SK-N-SH (cell line): ENCODE data around the gene TINAGL1. TPM values are rescaled to one million over a fixed set of nuclear protein-coding genes. Genes with fewer than 3 reads are reported as not detected.

ENCODE experiments used
- CTCF ChIA-PET: fragments of 300-600, 350-600 bp; formaldehyde crosslinking; extraction: SDS; loops from one replicate; lab custom pipeline; 2021; lab: Yijun Ruan, JAX
- POLR2A ChIA-PET: fragments of 350-600 bp; sonication (Branson Sonifier 250); formaldehyde crosslinking; extraction: SDS; loops from one replicate; lab custom pipeline; 2020; ENCODE audit warnings: antibody characterized with exemption, inconsistent platforms; lab: Yijun Ruan, JAX
- DNase-seq: peaks from one replicate; pipeline ENCODE4 v3.0.0; 2012
- H2AFZ ChIP-seq: fragments of 200-600 bp; sonication (generic); 2 replicates; pipeline ENCODE4 v1.8.1; 2016; ENCODE audit warnings: antibody characterized with exemption, mild to moderate bottlenecking, low read depth
- H3F3A ChIP-seq: fragments of 200-600 bp; sonication (generic); replicated peaks from 2 replicates; pipeline ENCODE3; 2016; ENCODE audit warnings: antibody characterized with exemption, mild to moderate bottlenecking; ENCODE audit not compliant: insufficient read depth
- H3K27ac ChIP-seq, 2 experiments: fragments of 200-500 bp in 1 of 2; fragments of 200-600 bp in 1 of 2; sonication (Bioruptor generic) in 1 of 2; sonication (generic), shearing (Covaris generic) in 1 of 2; 2 replicates each; pipeline versions ENCODE4 v1.5.1 to v1.6.1; 2014 to 2016; ENCODE audit warnings: low read depth in 2 of 2, inconsistent platforms in 1 of 2, low read length in 1 of 2, mild to moderate bottlenecking in 1 of 2, mixed read lengths in 1 of 2
- H3K27me3 ChIP-seq: fragments of 200-600 bp; sonication (generic), shearing (Covaris generic); 2 replicates; pipeline ENCODE4 v1.6.1; 2016; ENCODE audit warnings: mixed run types; ENCODE audit not compliant: insufficient read depth
- H3K36me3 ChIP-seq, 2 experiments: fragments of 200-500 bp in 1 of 2; fragments of 200-600 bp in 1 of 2; sonication (Bioruptor generic) in 1 of 2; sonication (generic) in 1 of 2; replicated peaks in 1 of 2; 2 replicates each; pipeline versions ENCODE3 to v1.5.1; 2014 to 2016; ENCODE audit warnings: low read length in 1 of 2, mild to moderate bottlenecking in 1 of 2; ENCODE audit not compliant: insufficient read depth in 2 of 2, control insufficient read depth in 1 of 2
- H3K4me1 ChIP-seq, 2 experiments: fragments of 200-500 bp in 1 of 2; fragments of 200-600 bp in 1 of 2; sonication (Bioruptor generic) in 1 of 2; sonication (generic), shearing (Covaris generic) in 1 of 2; 2 replicates each; pipeline versions ENCODE4 v1.5.1 to v1.6.1; 2014 to 2016; ENCODE audit warnings: low read depth in 1 of 2, low read length in 1 of 2, mixed run types in 1 of 2; ENCODE audit not compliant: insufficient read depth in 2 of 2, control insufficient read depth in 1 of 2
- H3K4me2 ChIP-seq: fragments of 200-600 bp; sonication (generic), shearing (Covaris generic); 2 replicates; pipeline ENCODE4 v1.6.1; 2017; ENCODE audit warnings: mixed run types
- H3K4me3 ChIP-seq, 2 experiments: fragments of 200-500 bp in 1 of 2; fragments of 200-600 bp in 1 of 2; sonication (Bioruptor generic) in 1 of 2; sonication (generic), shearing (Covaris generic) in 1 of 2; 2 replicates each; pipeline versions ENCODE4 v1.5.1 to v1.8.1; 2014 to 2016; ENCODE audit warnings: low read depth in 2 of 2, inconsistent platforms in 1 of 2, low read length in 1 of 2, mild to moderate bottlenecking in 1 of 2, mixed read lengths in 1 of 2, moderate library complexity in 1 of 2
- H3K79me2 ChIP-seq: fragments of 200-600 bp; sonication (generic); 2 replicates; pipeline ENCODE4 v1.8.1; 2017; ENCODE audit warnings: mild to moderate bottlenecking; ENCODE audit not compliant: insufficient read depth
- H3K9ac ChIP-seq: fragments of 200-600 bp; sonication (generic); 2 replicates; pipeline ENCODE4 v1.6.1; 2017; ENCODE audit warnings: mixed run types
- H3K9me2 ChIP-seq: fragments of 200-600 bp; sonication (generic); 2 replicates; pipeline ENCODE4 v1.6.1; 2017; ENCODE audit warnings: mixed run types
- H3K9me3 ChIP-seq: fragments of 200-600 bp; sonication (generic); 2 replicates; pipeline ENCODE4 v1.6.1; 2017; ENCODE audit warnings: mixed run types, mild to moderate bottlenecking, moderate library complexity
- H4K20me1 ChIP-seq: fragments of 200-600 bp; sonication (generic); 2 replicates; pipeline ENCODE4 v1.6.1; 2017; ENCODE audit warnings: mild to moderate bottlenecking, mixed run types; ENCODE audit not compliant: insufficient read depth
- CHD2 ChIP-seq: fragments of 150-350 bp; IDR thresholded peaks from 2 replicates; pipeline ENCODE4 v1.6.1; 2018; ENCODE audit warnings: low read length; ENCODE audit not compliant: partially characterized antibody
- ELF1 ChIP-seq: IDR thresholded peaks from 2 replicates; pipeline ENCODE4 v1.4.0; 2012
- EP300 ChIP-seq, 2 experiments: IDR thresholded peaks; 2 replicates each; pipeline versions ENCODE4 v1.4.0 to v1.6.1; 2012; ENCODE audit warnings: borderline replicate concordance in 1 of 2, low read depth in 1 of 2, low read length in 1 of 2
- IRF3 ChIP-seq: fragments of 150-350 bp; IDR thresholded peaks from 2 replicates; pipeline ENCODE4 v1.6.1; 2016; ENCODE audit warnings: mild to moderate bottlenecking, low read depth, low read length
- JUND ChIP-seq: IDR thresholded peaks from 2 replicates; pipeline ENCODE4 v1.4.0; 2012
- NFIC ChIP-seq: IDR thresholded peaks from 2 replicates; pipeline ENCODE4 v1.4.0; 2012; ENCODE audit warnings: borderline replicate concordance
- PBX3 ChIP-seq: IDR thresholded peaks from 2 replicates; pipeline ENCODE4; 2012
- POLR2AphosphoS5 ChIP-seq: IDR thresholded peaks from 2 replicates; pipeline ENCODE4 v1.6.1; 2012; ENCODE audit warnings: low read depth, low read length
- REST ChIP-seq: IDR thresholded peaks from 2 replicates; pipeline ENCODE4 v1.6.1; 2012; ENCODE audit warnings: mild to moderate bottlenecking, low read depth, low read length, moderate library complexity
- SMC3 ChIP-seq: IDR thresholded peaks from 2 replicates; pipeline ENCODE4 v1.6.1; 2012; ENCODE audit warnings: low read depth, low read length, improper control_type of control experiment
- TCF12 ChIP-seq: IDR thresholded peaks from 2 replicates; pipeline ENCODE4 v1.4.0; 2012
- ZBTB33 ChIP-seq: IDR thresholded peaks from 2 replicates; pipeline ENCODE4 v1.4.0; 2012; ENCODE audit warnings: low read depth, borderline replicate concordance
- WGBS: methylation state at CpG from one replicate; pipeline ENCODE4 v1.1.6; 2017; ENCODE audit warnings: low lambda C conversion rate; 5-methylcytosine and 5-hydroxymethylcytosine counted together
- polyA plus RNA-seq, 3 experiments: library from polyadenylated mRNA; depleted of rRNA; stranded (reverse); fragments of >200 nt; gene quantifications; 2 replicates each; pipeline ENCODE4 v1.2.3, GENCODE V29; 2012

TINAGL1 gene
- polyA plus RNA-seq, 1 of the 3 experiments (the other 2 are of a cell fraction), result not detected

GRCh38 chr1:31569596-31570173, 6.6 kb upstream of the TINAGL1 start:
- Histone ChIP-seq H3F3A (peaks cover 7% of the 10 kb centered on the region), H3K9me2 (no peaks in the 10 kb centered on the region), H3K27ac (no peak overlapping the region), H3K36me3 (no peaks in the 10 kb centered on the region), H3K9ac (no peak overlapping the region), H3K27me3 (no peaks in the 10 kb centered on the region), H3K79me2 (no peaks in the 10 kb centered on the region), H3K9me3 (no peaks in the 10 kb centered on the region), H3K4me3 (no peak overlapping the region), H2AFZ (no peak overlapping the region), H3K4me2 (no peak overlapping the region), H4K20me1 (no peaks in the 10 kb centered on the region), H3K4me1 (peaks cover 10 to 19% of the 10 kb centered on the region in 2 experiments; a peak in 3 of 4 replicates)
- WGBS, result 84% methylated on average over 13 of the region's 13 CpGs
- no peak for DNase-seq
- TF ChIP-seq IRF3 (no peak), TCF12 (no peak), REST (no peak), PBX3 (no peak), CHD2 (no peak), JUND (no peak), EP300 (IDR thresholded peaks at IDR 0.05; ENCODE audit: borderline replicate concordance in 1 of 2, low read depth in 1 of 2, low read length in 1 of 2) (no peak), NFIC (no peak), ZBTB33 (no peak), SMC3 (no peak), POLR2AphosphoS5 (no peak), ELF1 (no peak)
- ChIA-PET CTCF (interaction anchor here (0.8 to 5.1 kb wide), 7 partner anchors 12 to 385 kb away, joined by 3 to 24 read pairs (median 4); partner anchors contain the start of gene HCRTR1), POLR2A (no interaction called here)
